HG03442 (cell line): Measurements from ENCODE around the gene NECAB3.
A peak's percentile ranks its signal among the peaks of the same experiment; 100 is the strongest.
"Not testable (repeated sequence)": the region's sequence is repeated elsewhere in the genome, so short reads cannot be mapped to it uniquely, and the experiment has no call there.

Source experiments
- ATAC-seq: cut with Tn5 transposase; IDR thresholded peaks from one replicate; pipeline ENCODE4 v1.9.1; 2021; ENCODE audit warnings: mild to moderate bottlenecking, moderate library complexity; ENCODE audit not compliant: unreplicated experiment

NECAB3 gene

DNA sequence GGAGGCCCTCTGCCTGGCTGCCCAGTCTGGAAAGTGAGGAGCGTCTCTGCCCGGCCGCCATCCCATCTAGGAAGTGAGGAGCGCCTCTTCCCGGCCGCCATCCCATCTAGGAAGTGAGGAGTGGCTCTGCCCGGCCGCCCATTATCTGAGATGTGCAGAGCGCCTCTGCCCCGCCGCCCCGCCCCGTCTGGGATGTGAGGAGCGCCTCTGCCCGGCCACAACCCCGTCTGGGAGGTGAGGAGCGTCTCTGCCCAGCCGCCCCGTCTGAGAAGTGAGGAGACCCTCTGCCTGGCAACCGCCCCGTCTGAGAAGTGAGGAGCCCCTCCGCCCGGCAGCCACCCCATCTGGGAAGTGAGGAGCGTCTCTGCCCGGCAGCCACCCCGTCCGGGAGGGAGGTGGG lies 24.7 kb upstream of the NECAB3 start:
- not testable (repeated sequence) for ATAC-seq

DNA sequence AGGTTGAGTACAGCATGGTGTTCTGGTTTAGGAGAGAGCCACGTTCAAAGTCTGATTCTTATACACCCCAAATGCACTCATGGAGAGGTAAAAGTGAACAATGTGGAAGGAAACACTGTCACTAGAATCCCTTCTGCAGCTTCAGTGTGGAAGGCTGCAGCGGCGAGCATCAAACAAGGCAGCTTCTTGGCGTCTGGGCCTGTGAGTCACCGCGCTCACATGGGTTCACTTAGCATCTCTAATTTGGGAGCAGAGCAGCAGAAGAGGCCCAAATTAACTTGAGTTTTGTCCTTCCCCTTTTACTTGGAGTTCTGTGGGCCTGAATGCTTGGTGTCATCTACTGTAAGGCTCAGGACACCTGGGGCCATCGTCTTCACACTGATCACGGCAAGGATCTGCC lies 22.9 kb upstream of the NECAB3 start:
- no peak for ATAC-seq

GRCh38 chr20:33696448-33696847 lies 22.2 kb upstream of the NECAB3 start:
- no peak for ATAC-seq

- ATAC-seq = no peak
Measured at GRCh38 chr20:33694639-33695012, 20.4 kb upstream of the NECAB3 start.

- ATAC-seq = no peak
Measured at GRCh38 chr20:33693741-33694638, 19.8 kb upstream of the NECAB3 start.

- ATAC-seq = no peak
Measured at GRCh38 chr20:33693289-33693688, 19.1 kb upstream of the NECAB3 start.

- ATAC-seq = no peak
Measured at GRCh38 chr20:33689973-33690372, 15.7 kb upstream of the NECAB3 start.

DNA sequence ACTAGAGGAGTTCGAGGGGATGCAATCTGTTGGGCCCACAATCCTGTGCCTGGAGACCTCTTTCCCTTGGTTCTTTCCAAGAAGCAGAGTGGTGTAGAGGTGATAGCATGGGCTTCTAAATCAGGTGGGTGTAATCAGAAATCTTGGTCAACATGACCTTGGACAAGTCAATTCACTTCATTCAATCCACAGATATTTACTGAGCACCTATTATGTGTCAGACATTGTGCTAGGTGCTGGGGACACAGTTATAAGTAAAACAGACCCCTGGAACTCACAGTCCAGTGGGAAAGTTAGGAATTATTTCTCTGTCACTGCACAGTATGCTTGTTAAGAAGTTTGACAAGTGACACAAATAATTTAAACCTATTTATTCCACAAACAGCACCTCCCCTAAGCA lies 15.3 kb upstream of the NECAB3 start:
- no peak for ATAC-seq

GRCh38 chr20:33688938-33689424 lies 14.8 kb upstream of the NECAB3 start:
- ATAC-seq = no peak

- no peak for ATAC-seq
Measured at GRCh38 chr20:33687993-33688937, 14.0 kb upstream of the NECAB3 start.

DNA sequence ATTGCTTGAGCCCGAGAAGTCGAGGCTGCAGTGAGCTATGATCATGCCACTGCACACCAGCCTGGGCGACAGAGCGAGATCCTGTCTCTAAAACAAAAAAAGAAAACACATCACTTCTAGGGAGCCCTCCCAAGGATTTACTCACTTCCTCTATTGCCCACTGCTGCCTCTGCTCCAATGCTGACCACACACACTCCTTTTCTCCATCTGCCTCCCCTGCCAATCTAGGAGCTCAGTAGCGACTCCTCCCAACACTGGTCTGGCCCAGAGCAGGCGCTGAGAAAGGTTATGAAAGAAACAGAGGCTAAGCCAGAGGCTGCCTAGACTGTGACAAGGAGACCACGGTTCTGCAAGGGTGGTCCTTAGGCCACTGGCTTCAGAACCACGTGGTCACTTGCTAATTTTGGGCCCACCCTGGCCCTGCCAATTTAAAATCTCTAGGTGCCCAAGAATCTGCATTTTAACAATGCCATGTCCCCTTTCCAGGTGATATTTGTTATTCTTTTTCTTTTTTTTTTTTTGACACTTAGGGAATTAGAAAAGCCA lies 13.2 kb upstream of the NECAB3 start:
- ATAC-seq = no peak

DNA sequence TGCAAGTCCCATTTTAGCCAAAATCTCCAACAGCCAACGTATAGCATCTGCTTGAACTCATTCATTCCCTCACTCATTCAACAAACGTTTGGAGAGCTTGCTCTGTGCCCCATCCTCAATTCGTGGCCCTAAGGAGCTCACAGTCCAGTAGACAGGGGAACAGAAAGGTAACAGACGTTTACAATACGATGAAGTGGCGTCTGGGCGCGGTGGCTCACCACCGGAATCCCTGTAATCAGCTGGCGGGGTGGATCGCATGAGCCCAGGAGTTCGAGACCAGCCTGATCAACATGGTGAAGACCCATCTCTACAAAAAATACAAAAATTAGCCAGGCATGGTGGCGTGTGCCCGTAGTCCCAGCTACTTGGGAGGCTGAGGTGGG lies 12.7 kb upstream of the NECAB3 start:
- ATAC-seq = no peak

DNA sequence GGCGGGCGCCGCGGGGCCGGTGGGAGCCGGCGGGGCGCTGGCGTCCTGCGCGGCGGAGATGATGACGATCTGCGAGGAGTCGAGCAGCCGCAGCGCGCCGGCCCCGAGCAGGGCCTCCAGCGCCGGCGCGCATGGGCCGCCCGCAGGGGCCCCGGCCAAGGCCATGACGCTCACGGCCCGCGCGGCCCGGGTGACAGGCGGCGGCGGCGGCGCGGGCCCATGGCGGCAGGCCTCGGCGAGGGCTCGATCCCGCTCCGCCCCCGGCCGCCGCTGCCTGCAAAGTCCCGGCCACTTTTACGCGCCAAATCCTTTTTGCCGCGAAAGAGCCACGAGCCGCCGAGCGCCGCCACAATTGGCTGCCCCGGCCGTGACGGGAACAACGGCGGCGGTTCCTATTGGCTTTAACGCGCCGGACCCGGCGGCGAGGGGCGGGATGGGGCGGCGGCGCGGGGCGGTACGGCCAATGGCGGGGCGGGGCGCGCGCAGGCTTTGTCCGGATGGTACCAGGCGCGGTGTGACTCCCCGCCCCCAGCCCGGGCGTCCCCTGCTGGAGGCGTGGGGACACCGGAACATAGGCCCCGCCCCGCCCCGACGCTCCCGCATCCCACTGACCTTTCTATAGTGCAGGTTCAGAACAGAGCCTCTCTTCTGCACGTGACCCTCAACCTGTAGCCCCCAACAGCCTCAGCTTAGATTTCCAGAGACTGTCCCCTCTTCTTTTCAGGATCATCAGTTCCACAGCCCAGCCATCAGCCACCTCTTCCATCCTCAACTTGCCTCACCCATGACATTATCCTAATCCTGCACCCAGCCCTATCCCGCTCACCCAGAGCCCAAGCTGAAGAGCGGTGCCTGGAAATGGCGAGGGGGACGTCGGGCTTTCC lies 12.1 kb upstream of the NECAB3 start, which contains the start of gene E2F1:
Gene E2F1, minus strand, starts transcription at position 286 of the 884 bp plus-strand sequence. Its CDS starts 121 bp downstream, at position 165.
- peak; percentile 75 for ATAC-seq

- ATAC-seq = peak; percentile 29
Measured at GRCh38 chr20:33685328-33686099, 11.3 kb upstream of the NECAB3 start.

DNA sequence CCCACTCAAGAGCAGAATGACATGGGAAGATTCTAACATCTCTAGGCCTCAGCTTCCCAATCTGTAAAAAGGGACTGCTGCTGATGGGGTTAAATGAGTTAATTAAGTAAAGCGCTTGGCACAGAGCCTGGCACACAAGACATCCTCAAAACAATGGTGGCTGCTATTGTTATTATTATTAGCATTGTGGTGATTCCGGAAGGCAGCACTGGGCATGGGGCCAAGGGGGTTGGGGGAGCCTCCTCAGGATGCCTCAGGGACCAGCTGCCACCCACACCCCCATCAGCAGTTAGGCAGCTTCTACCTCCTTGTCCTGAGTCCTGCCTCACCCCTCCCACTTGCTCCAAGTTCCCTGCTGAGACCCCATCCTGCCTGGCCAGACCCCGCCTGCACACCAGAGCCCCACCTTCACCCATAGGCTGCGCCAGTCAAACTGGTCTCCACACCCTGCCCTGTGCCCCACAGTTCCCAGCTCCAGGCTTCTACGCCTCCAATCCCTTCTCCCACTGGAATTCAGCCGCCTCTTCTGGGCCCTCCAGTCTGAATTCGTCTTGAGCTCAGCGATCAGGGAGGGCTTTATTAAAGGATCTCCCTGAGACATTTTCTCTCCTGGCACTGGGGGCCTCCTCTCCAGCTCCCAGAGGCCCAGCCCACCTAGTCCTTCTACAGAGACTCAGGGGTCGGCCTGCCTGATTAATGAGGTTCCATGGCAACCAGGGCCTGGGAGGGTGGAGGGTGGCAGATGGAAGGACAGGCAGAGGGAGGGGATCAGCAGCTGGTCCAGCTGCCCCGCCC lies 10.5 kb upstream of the NECAB3 start:
- no peak for ATAC-seq

GRCh38 chr20:33681728-33682353 lies 7.6 kb upstream of the NECAB3 start:
- no peak for ATAC-seq

- no peak for ATAC-seq
Measured at GRCh38 chr20:33681288-33681687, 7.1 kb upstream of the NECAB3 start.

DNA sequence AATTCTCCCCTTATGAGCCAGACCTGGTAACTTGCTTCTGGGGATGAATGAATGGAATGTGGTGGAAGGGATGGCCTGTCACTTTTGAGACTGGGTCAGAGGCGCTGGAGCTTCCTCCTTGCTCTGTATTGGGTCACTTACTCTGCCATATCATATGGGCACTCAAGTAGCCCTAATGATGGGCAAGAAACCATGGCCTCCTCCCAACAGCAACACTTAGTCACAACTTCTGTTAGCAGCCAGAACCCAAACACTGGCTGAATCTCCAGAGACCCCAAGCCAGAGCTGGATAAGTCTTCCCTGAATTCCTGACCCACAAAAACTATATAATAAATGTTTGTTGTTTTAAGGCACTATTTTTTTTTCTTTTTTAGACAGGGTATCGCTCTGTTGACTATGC lies 6.5 kb upstream of the NECAB3 start:
- no peak for ATAC-seq
